Keratinocyte (primary cell): Measurements from ENCODE around the gene MAPK8. TPM values are rescaled to one million over a fixed set of nuclear protein-coding genes. Genes with fewer than 3 reads are reported as not detected.

Source experiments
- DNase-seq: peaks from one replicate; pipeline ENCODE4 v3.0.0-alpha.2; 2011; ENCODE audit warnings: low read depth, missing footprints, low spot score
- FAIRE-seq: peaks from 2 replicates; lab custom pipeline; 2011; peaks lifted over from hg19 to GRCh38; lab: Jason Lieb, UNC
- H2AFZ ChIP-seq: 2 replicates; pipeline ENCODE4 v1.6.0; 2012; ENCODE audit warnings: low read length, control low read depth, inconsistent platforms; ENCODE audit not compliant: control insufficient read depth
- H3K27ac ChIP-seq: 2 replicates; pipeline ENCODE4 v1.5.1; 2011; ENCODE audit warnings: low read length; ENCODE audit not compliant: control insufficient read depth, insufficient read depth
- H3K27me3 ChIP-seq: 3 replicates; pipeline ENCODE4 v1.6.0; 2011; ENCODE audit warnings: low read length; ENCODE audit not compliant: control insufficient read depth, insufficient read depth; ENCODE audit errors: extremely low read depth
- H3K36me3 ChIP-seq, 2 experiments: 2 replicates in 1 of 2; 3 replicates in 1 of 2; pipeline ENCODE4 v1.5.1; 2011; ENCODE audit warnings: low read length in 2 of 2, mild to moderate bottlenecking in 1 of 2; ENCODE audit not compliant: control insufficient read depth in 2 of 2, insufficient read depth in 2 of 2; ENCODE audit errors: extremely low read depth in 1 of 2
- H3K4me1 ChIP-seq: 3 replicates; pipeline ENCODE4 v1.5.1; 2011; ENCODE audit warnings: low read length; ENCODE audit not compliant: control insufficient read depth, insufficient read depth; ENCODE audit errors: extremely low read depth
- H3K4me2 ChIP-seq: 3 replicates; pipeline ENCODE4 v1.6.0; 2011; ENCODE audit warnings: low read depth, low read length; ENCODE audit not compliant: control insufficient read depth, insufficient read depth; ENCODE audit errors: extremely low read depth
- H3K4me3 ChIP-seq, 3 experiments: fragments of 200-600 bp in 1 of 3; sonication (generic) in 1 of 3; 2 replicates in 2 of 3; 3 replicates in 1 of 3; pipeline ENCODE4 v1.5.1; 2011 to 2016; ENCODE audit warnings: low read length in 3 of 3, mild to moderate bottlenecking in 3 of 3, control low read depth in 2 of 3, inconsistent platforms in 1 of 3, low read depth in 1 of 3, mixed read lengths in 1 of 3, mixed run types in 1 of 3, moderate library complexity in 1 of 3; ENCODE audit not compliant: control insufficient read depth in 2 of 3, insufficient read depth in 2 of 3; ENCODE audit errors: extremely low read depth in 1 of 3
- H3K79me2 ChIP-seq: 2 replicates; pipeline ENCODE4 v1.6.0; 2012; ENCODE audit warnings: low read length; ENCODE audit not compliant: control insufficient read depth, insufficient read depth
- H3K9ac ChIP-seq: 3 replicates; pipeline ENCODE4 v1.6.0; 2011; ENCODE audit warnings: low read length; ENCODE audit not compliant: control insufficient read depth, insufficient read depth; ENCODE audit errors: extremely low read depth
- H3K9me1 ChIP-seq: 3 replicates; pipeline ENCODE4 v1.6.0; 2011; ENCODE audit warnings: low read length; ENCODE audit not compliant: control insufficient read depth, insufficient read depth; ENCODE audit errors: extremely low read depth
- H3K9me3 ChIP-seq: 2 replicates; pipeline ENCODE4 v1.5.1; 2012; ENCODE audit warnings: low read depth, low read length; ENCODE audit not compliant: control insufficient read depth
- H4K20me1 ChIP-seq: 3 replicates; pipeline ENCODE4 v1.6.0; 2011; ENCODE audit warnings: low read length; ENCODE audit not compliant: control insufficient read depth, insufficient read depth; ENCODE audit errors: extremely low read depth
- EZH2 ChIP-seq: IDR thresholded peaks from one replicate; pipeline ENCODE4 v1.6.1; 2012; ENCODE audit warnings: inconsistent platforms, mild to moderate bottlenecking, low read length, moderate library complexity
- dilution Hi-C: fragments of 300-500 bp; cut with MboI; formaldehyde crosslinking; loops from one replicate; pipeline ENCODE4 v1.7.0; 2020; ENCODE audit warnings: low sequenced_read_pairs; ENCODE audit not compliant: extremely low pct_ligation_motif_present
- polyA plus RNA-seq, 5 experiments: library from polyadenylated mRNA; depleted of rRNA in 3 of 5; stranded (reverse) in 3 of 5; stranded (forward) in 1 of 5; unstranded in 1 of 5; fragments of >200 nt; gene quantifications; 1 replicate in 1 of 5; 2 replicates in 3 of 5; 3 replicates in 1 of 5; pipeline versions ENCODE4 v1.2.1 to v1.2.3, GENCODE V29; 2011 to 2012; ENCODE audit warnings: missing spikeins in 2 of 5, low read depth in 1 of 5, low replicate concordance in 1 of 5
- TF ChIP-seq, protein P1 (sequence below), 3 experiments: IDR thresholded peaks in 1 of 3; conservative IDR thresholded peaks in 1 of 3; optimal IDR thresholded peaks in 1 of 3; 2 replicates in 2 of 3; 3 replicates in 1 of 3; pipeline versions ENCODE3 to v1.5.1; 2011; ENCODE audit warnings: low read length in 3 of 3, mild to moderate bottlenecking in 3 of 3, moderate library complexity in 2 of 3, control low read depth in 1 of 3, inconsistent platforms in 1 of 3; ENCODE audit not compliant: insufficient read depth in 2 of 3; ENCODE audit errors: extremely low read depth in 1 of 3

The MAPK8 gene
- polyA plus RNA-seq, 1 donor (not counting 4 experiments of a cell fraction or from before 2014, with no cell fraction given), result 39.8 TPM

DNA sequence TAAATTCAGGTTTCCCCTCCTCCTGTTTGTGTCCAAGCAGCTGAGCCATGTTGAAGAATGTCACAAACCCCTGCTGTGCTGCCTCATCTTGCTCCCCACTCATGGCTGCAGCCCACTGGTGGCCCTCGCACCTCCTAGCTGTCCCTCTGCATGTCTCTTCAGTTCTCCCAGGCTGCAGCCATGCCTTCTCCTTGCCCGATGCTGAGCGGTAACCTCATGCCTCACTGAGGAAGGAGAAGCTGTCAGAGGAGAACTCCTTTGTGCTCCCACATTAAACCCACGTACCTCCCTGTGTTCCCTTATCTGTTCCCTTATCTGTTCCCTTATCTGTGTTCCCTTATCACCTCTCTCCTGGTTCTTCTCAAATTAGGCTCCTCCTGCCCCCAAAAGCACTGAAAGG is 21.7 kb upstream of the MAPK8 start:
- H3K9me1 ChIP-seq, result no peaks in the 10 kb centered on the region
- H4K20me1 ChIP-seq, result no peaks in the 10 kb centered on the region
- H2AFZ ChIP-seq, result no peak overlapping the region
- FAIRE-seq (no peak), DNase-seq (no peak)
- no peak overlapping the region for H3K4me2 ChIP-seq
- no peaks in the 10 kb centered on the region for H3K36me3 ChIP-seq
- dilution Hi-C loops, result no loop called here
- peaks cover 12% of the 10 kb centered on the region for H3K27me3 ChIP-seq
- H3K9me3 ChIP-seq, result no peaks in the 10 kb centered on the region
- H3K79me2 ChIP-seq, result no peaks in the 10 kb centered on the region
- TF ChIP-seq EZH2, result no peak
- TF ChIP-seq, protein P1, sequence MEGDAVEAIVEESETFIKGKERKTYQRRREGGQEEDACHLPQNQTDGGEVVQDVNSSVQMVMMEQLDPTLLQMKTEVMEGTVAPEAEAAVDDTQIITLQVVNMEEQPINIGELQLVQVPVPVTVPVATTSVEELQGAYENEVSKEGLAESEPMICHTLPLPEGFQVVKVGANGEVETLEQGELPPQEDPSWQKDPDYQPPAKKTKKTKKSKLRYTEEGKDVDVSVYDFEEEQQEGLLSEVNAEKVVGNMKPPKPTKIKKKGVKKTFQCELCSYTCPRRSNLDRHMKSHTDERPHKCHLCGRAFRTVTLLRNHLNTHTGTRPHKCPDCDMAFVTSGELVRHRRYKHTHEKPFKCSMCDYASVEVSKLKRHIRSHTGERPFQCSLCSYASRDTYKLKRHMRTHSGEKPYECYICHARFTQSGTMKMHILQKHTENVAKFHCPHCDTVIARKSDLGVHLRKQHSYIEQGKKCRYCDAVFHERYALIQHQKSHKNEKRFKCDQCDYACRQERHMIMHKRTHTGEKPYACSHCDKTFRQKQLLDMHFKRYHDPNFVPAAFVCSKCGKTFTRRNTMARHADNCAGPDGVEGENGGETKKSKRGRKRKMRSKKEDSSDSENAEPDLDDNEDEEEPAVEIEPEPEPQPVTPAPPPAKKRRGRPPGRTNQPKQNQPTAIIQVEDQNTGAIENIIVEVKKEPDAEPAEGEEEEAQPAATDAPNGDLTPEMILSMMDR (optimal IDR thresholded peaks at IDR 0.05 in 1 of 3, IDR thresholded peaks at IDR 0.05 in 1 of 3, conservative IDR thresholded peaks at IDR 0.05 in 1 of 3; ENCODE audit: extremely low read depth in 1 of 3, insufficient read depth in 2 of 3, low read length in 3 of 3), result no peak
- H3K27ac ChIP-seq, result no peak overlapping the region
- H3K4me1 ChIP-seq, result peaks cover 3% of the 10 kb centered on the region
- no peak overlapping the region for H3K4me3 ChIP-seq
- H3K9ac ChIP-seq, result no peak overlapping the region

DNA sequence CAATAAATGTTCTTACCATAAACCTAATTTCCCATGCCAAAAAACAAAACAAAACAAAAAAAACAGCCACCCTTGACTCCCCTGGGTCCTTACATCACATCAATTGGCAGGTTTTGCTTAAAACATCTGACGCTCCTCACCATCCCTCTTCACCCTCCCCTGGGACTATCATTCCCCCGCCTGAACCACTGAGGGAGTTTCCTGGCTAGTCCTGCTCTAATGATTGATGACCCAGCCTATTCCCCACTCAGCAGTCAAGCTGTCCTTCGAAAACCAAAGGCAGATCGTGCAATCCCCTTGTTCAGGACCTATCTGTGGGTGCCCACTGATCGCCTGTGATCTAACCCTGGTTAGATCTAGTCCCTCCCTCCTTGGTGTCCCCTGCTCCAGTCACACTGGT is 20.8 kb upstream of the MAPK8 start:
- no peak overlapping the region for H2AFZ ChIP-seq
- peaks cover 15% of the 10 kb centered on the region for H3K27me3 ChIP-seq

More for the DNA sequence above, 20.8 kb upstream of the MAPK8 start:
- TF ChIP-seq EZH2, result no peak
- TF ChIP-seq, protein P1 (optimal IDR thresholded peaks at IDR 0.05 in 1 of 3, IDR thresholded peaks at IDR 0.05 in 1 of 3, conservative IDR thresholded peaks at IDR 0.05 in 1 of 3; ENCODE audit: extremely low read depth in 1 of 3, insufficient read depth in 2 of 3, low read length in 3 of 3), result no peak
- dilution Hi-C loops, result no loop called here
- FAIRE-seq (no peak), DNase-seq (no peak)
- no peaks in the 10 kb centered on the region for H3K9me3 ChIP-seq
- no peak overlapping the region for H3K4me3 ChIP-seq
- peaks cover 3% of the 10 kb centered on the region for H3K4me1 ChIP-seq
- no peaks in the 10 kb centered on the region for H3K36me3 ChIP-seq
- H4K20me1 ChIP-seq, result no peaks in the 10 kb centered on the region
- H3K9ac ChIP-seq, result no peak overlapping the region
- no peaks in the 10 kb centered on the region for H3K79me2 ChIP-seq
- no peak overlapping the region for H3K27ac ChIP-seq
- no peak overlapping the region for H3K4me2 ChIP-seq
- no peaks in the 10 kb centered on the region for H3K9me1 ChIP-seq
